DMS153 (cell line): Measurements from ENCODE around the gene AKAP6.

Source experiments
- DNase-seq: peaks from one replicate; lab custom pipeline; 2025; lab: John Stamatoyannopoulos, UW

AKAP6 gene

GRCh38 chr14:32710731-32711680 is 381.9 kb downstream of the AKAP6 start:
- DNase-seq: peak; percentile 71

- DNase-seq: no peak
Measured at GRCh38 chr14:32713856-32714255, 384.8 kb downstream of the AKAP6 start.

GRCh38 chr14:32719601-32720000 is 390.5 kb downstream of the AKAP6 start:
- DNase-seq: no peak

- DNase-seq: no peak
Measured at GRCh38 chr14:32720927-32721326, 391.8 kb downstream of the AKAP6 start.

- DNase-seq: no peak
Measured at GRCh38 chr14:32722631-32723183, 393.6 kb downstream of the AKAP6 start.

- DNase-seq: no peak
Measured at GRCh38 chr14:32724867-32725471, 395.9 kb downstream of the AKAP6 start.

- no peak for DNase-seq
Measured at GRCh38 chr14:32726516-32726915, 397.4 kb downstream of the AKAP6 start.

- DNase-seq: no peak
Measured at GRCh38 chr14:32727832-32728231, 398.7 kb downstream of the AKAP6 start.

GRCh38 chr14:32728526-32728925 is 399.4 kb downstream of the AKAP6 start:
- no peak for DNase-seq

GRCh38 chr14:32728976-32729375 is 399.9 kb downstream of the AKAP6 start:
- DNase-seq: no peak

GRCh38 chr14:32731249-32731648 is 402.2 kb downstream of the AKAP6 start:
- DNase-seq: no peak

GRCh38 chr14:32733015-32733414 is 403.9 kb downstream of the AKAP6 start:
- no peak for DNase-seq

GRCh38 chr14:32734261-32734660 is 405.2 kb downstream of the AKAP6 start:
- DNase-seq: no peak

- no peak for DNase-seq
Measured at GRCh38 chr14:32737621-32738020, 408.5 kb downstream of the AKAP6 start.

GRCh38 chr14:32738206-32738871 is 409.2 kb downstream of the AKAP6 start:
- no peak for DNase-seq

- no peak for DNase-seq
Measured at GRCh38 chr14:32744811-32745445, 415.8 kb downstream of the AKAP6 start.

GRCh38 chr14:32754209-32754608 is 425.1 kb downstream of the AKAP6 start:
- DNase-seq: no peak

- no peak for DNase-seq
Measured at GRCh38 chr14:32756173-32756572, 427.1 kb downstream of the AKAP6 start.

GRCh38 chr14:32756775-32757174 is 427.7 kb downstream of the AKAP6 start:
- DNase-seq: no peak

GRCh38 chr14:32757568-32757967 is 428.5 kb downstream of the AKAP6 start:
- no peak for DNase-seq

GRCh38 chr14:32761381-32761968 is 432.4 kb downstream of the AKAP6 start:
- DNase-seq: no peak

GRCh38 chr14:32762886-32763285 is 433.8 kb downstream of the AKAP6 start:
- DNase-seq: no peak
